ENCODE results near the gene ORAI1. TPM values are rescaled to one million over a fixed set of nuclear protein-coding genes. Genes with fewer than 3 reads are reported as not detected.

The ORAI1 gene
- total RNA-seq (2021) (25.6 and 28.1 TPM in 2 replicates), Bru-seq, nascent RNA (percentile 70 among the genes with signal in this experiment), BruChase-seq, experiment 1, labeled RNA remaining after a 2-hour chase (percentile 53 among the genes with signal in this experiment), BruChase-seq, experiment 2, labeled RNA remaining after a 6-hour chase (percentile 69 among the genes with signal in this experiment)
- long read RNA-seq, transcript ORAI1-203 (2 exons, 2,138 nt), result major isoform, 69 of 87 reads
- long read RNA-seq, partial matches to known transcripts, result 0 of 87 reads
- long read RNA-seq, other reads (novel, unspliced or antisense), result 18 of 87 reads

GRCh38 chr12:121626087-121626852, at the start of gene ORAI1:
ORAI1 (plus strand) TSS chr12:121626530.
- peak within 1 kb of the TSS; percentile 97 for H3K4me2 ChIP-seq
- POLR2A ChIA-PET (ENCODE audit: unreplicated experiment), result interaction anchor here (0.6 kb wide), 4 partner anchors 9 to 274 kb away, joined by 3 to 12 read pairs (median 6); partner anchors contain the start of gene ANAPC5
- peak within 1 kb of the TSS; percentile 44 for H3K27ac ChIP-seq
- intact Hi-C loops (cut with micrococcal nuclease; ENCODE audit: unreplicated experiment), result loop anchor here (2.0 to 5.0 kb wide), 5 partner anchors 44 to 169 kb away; partner anchors contain the start of gene KDM2B
- BruUV-seq (replicated peaks), result no TSS peak
- peaks cover 29% of the 10 kb centered on the region for H3K4me1 ChIP-seq (replicated peaks; ENCODE audit: insufficient read depth)
- peak within 1 kb of the TSS; percentile 96 for H2AFZ ChIP-seq
- H4K20me1 ChIP-seq (ENCODE audit: insufficient read depth), result no peaks in the 10 kb centered on the region
- H3K9me2 ChIP-seq (ENCODE audit: insufficient read depth), result no peaks in the 10 kb centered on the region
- DNase-seq, result peak; percentile 66 to 97
- H3F3A ChIP-seq (ENCODE audit: insufficient read depth, low read depth), result peaks cover 19% of the 10 kb centered on the region
- H3K27me3 ChIP-seq (ENCODE audit: insufficient read depth, low read depth), result no peaks in the 10 kb centered on the region
- TF ChIP-seq CTCF (conservative IDR thresholded peaks at IDR 0.05) (no peak), EZH2 (IDR thresholded peaks at IDR 0.05; ENCODE audit: low read depth) (no peak)
- CTCF ChIA-PET, result interaction anchor here (0.7 to 1.3 kb wide), 2 partner anchors 42 to 61 kb away, joined by 3 read pairs; no protein-coding TSS in a partner anchor
- peak within 1 kb of the TSS; percentile 92 for H3K4me3 ChIP-seq
- peaks cover 4% of the 10 kb centered on the region; the same call in 1 of the 2 replicates for H3K36me3 ChIP-seq (ENCODE audit: low read depth)
- peaks cover 38% of the 10 kb centered on the region for H3K79me2 ChIP-seq (ENCODE audit: low read depth)
- H3K9me3 ChIP-seq (ENCODE audit: insufficient read depth, low read depth), result no peaks in the 10 kb centered on the region

DNA sequence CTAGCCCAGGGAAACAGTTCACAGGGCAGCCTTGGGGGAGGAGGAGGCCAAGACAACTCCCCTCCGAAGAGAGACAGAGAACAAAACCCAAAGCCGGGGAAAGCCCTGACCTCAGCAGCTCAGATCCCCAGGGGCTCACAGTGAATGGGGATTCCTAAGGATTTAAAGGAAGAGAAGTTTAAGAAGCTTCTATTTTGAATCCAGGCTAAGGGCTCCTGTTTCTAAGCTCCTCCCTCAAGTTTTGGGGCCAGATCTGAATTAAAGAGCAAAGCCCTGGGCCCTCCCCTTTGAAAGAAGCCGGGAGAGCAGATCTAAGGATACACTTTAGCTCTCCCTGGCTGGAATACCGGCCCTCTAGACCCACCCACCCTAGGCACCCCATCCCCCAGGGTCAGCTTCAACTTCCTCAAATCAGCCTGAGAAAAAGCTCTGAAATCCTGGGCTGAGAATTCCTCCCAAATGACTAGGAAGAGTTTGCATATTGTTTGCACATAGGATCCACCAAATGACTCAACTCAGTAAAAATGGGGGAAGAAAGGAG, 49.4 kb upstream of the ORAI1 start:
- ChIA-PET CTCF (interaction anchor here (0.5 to 1.7 kb wide), 6 partner anchors 18 to 219 kb away, joined by 3 to 12 read pairs (median 4); no protein-coding TSS in a partner anchor), POLR2A (ENCODE audit: unreplicated experiment) (interaction anchor here (0.6 to 0.7 kb wide), 5 partner anchors 24 to 215 kb away, joined by 3 to 14 read pairs (median 4); partner anchors contain the start of gene RNF34)
- TF ChIP-seq CTCF (conservative IDR thresholded peaks at IDR 0.05), result no peak
- H3K9me3 ChIP-seq (ENCODE audit: insufficient read depth, low read depth), result no peaks in the 10 kb centered on the region
- H3F3A ChIP-seq (ENCODE audit: insufficient read depth, low read depth), result peaks cover 24% of the 10 kb centered on the region; the same call in 1 of the 2 replicates
- H3K36me3 ChIP-seq (ENCODE audit: low read depth), result no peaks in the 10 kb centered on the region
- peak overlapping the region; percentile 67 for H2AFZ ChIP-seq
- no peaks in the 10 kb centered on the region for H3K9me2 ChIP-seq (ENCODE audit: insufficient read depth)
- intact Hi-C loops (cut with micrococcal nuclease; ENCODE audit: unreplicated experiment), result no loop called here
- H3K27me3 ChIP-seq (ENCODE audit: insufficient read depth, low read depth), result no peaks in the 10 kb centered on the region
- H3K79me2 ChIP-seq (ENCODE audit: low read depth), result peaks cover 3% of the 10 kb centered on the region; the same call in 1 of the 2 replicates
- no peak overlapping the region; the same call in 1 of the 2 replicates for H3K4me3 ChIP-seq
- H3K4me2 ChIP-seq, result peak overlapping the region; percentile 68
- H4K20me1 ChIP-seq (ENCODE audit: insufficient read depth), result no peaks in the 10 kb centered on the region
- DNase-seq, result peak; percentile 42 to 83
- peak overlapping the region; percentile 88 for H3K27ac ChIP-seq
- BruUV-seq (replicated peaks), result no TSS peak
- H3K4me1 ChIP-seq (replicated peaks; ENCODE audit: insufficient read depth), result peaks cover 35% of the 10 kb centered on the region
